Measurements from ENCODE around the gene FPGS. TPM values are rescaled to one million over a fixed set of nuclear protein-coding genes. Genes with fewer than 3 reads are reported as not detected.

The FPGS gene
- total RNA-seq, 2 experiments from 2014 or later: 66.7 to 78.1 TPM

DNA sequence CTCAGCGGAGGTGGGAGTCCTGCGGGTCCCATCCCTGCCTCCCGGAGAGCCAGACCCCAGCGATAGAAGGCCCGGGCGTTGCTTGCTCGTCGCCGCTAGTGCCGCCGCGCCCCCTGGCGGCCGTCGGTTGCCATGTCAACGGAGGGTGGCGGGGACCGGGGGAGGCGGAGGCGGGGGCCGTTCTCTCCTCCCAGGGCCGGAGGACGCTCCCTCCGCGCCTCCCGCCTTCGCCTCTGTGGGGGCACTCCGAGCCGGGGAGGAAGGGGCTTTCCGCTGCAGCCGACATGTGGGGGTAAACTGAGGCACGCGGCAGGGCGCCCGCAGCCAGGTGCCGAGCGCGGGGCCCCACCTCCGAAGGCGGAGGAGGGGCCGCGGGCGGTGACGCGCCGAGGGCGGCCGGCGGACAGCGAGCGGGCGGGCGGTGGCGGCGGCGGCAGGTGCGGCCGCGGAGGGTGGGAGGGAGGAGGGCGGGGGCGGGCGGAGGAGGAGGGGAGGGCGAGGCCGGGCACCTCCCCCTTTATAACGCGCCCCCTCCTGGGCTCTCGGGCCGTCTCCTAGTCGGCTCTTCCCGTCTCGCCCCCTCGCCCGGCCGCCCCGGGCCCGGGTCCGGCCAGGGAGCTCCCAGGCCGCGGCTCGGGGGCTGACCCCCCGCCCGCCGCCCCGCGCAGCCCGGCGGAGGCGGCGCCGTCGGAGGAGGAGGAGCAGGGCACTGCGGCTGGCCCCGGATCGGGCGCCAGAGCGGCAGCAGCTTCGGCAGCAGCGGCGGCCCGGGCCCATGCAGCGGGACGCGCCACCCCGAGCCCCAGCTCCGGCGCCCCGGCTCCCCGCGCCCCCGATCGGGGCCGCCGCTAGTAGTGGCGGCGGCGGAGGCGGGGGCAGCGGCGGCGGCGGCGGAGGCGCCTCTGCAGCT, 17.4 kb upstream of the FPGS start:
- H3K36me3 Mint-ChIP-seq (ENCODE audit: low read depth): peaks cover 34% of the 10 kb centered on the region
- CTCF ChIA-PET: interaction anchor here (0.6 to 5.6 kb wide), 22 partner anchors 9 to 933 kb away, joined by 3 to 31 read pairs (median 4); partner anchors contain the start of genes EEIG1 and TOR2A
- H3K27me3 Mint-ChIP-seq: no peaks in the 10 kb centered on the region
- peak overlapping the region; percentile 96 for H3K27ac Mint-ChIP-seq
- no peaks in the 10 kb centered on the region for H3K9me3 Mint-ChIP-seq
- peaks cover 72% of the 10 kb centered on the region for H3K4me1 Mint-ChIP-seq
- peak; percentile 90 for DNase-seq
- POLR2A ChIA-PET: interaction anchor here (0.7 kb wide), 1 partner anchor 50 kb away, joined by 3 read pairs; the partner anchor contains the start of gene TOR2A
- peak overlapping the region; percentile 96 for H3K4me3 Mint-ChIP-seq

DNA sequence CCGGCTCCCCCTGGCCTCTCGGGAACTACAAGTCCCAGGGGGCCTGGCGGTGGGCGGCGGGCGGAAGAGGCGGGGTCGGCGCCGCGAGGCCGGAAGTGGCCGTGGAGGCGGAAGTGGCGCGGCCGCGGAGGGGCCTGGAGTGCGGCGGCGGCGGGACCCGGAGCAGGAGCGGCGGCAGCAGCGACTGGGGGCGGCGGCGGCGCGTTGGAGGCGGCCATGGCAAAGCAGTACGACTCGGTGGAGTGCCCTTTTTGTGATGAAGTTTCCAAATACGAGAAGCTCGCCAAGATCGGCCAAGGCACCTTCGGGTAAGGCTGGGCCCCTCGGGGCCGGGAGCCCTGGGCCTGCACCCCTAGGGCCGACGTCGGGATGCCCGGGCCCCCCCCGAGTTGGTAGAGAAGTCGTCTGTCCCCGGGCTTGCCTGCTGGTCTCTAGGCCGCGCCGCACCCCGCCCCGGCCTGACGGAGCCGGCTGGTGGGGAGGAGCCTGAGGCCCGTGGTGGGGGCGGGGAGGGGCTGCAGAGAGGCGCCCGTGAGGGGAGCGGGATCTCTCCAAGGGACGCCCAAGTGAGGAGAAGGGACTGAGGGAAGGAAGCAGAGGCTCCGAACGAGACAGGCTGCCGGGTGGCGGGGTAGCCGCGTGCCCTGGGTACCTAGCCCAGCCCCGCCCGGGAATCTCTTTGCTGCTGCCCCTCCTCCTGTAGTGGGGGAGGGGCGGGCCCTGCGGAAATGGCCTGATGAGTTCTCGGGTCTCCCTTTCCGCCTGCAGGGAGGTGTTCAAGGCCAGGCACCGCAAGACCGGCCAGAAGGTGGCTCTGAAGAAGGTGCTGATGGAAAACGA, 16.5 kb upstream of the FPGS start, which contains the start of gene CDK9:
TSS of gene CDK9 (plus strand) at position 102 of the 840 bp plus-strand sequence. CDS start at position 217, 115 bp downstream.
- Mint-ChIP-seq H3K36me3 (ENCODE audit: low read depth) (peaks cover 39% of the 10 kb centered on the region), H3K9me3 (no peaks in the 10 kb centered on the region), H3K27ac (peak within 1 kb of the TSS; percentile 96), H3K27me3 (no peaks in the 10 kb centered on the region), H3K4me3 (peak within 1 kb of the TSS; percentile 96), H3K4me1 (peaks cover 71% of the 10 kb centered on the region)
- ChIA-PET POLR2A (no interaction called here), CTCF (interaction anchor here (0.6 to 5.6 kb wide), 12 partner anchors 10 to 144 kb away, joined by 3 to 31 read pairs (median 4); partner anchors contain the start of gene TOR2A)
- peak; percentile 91 for DNase-seq

- ChIA-PET POLR2A (no interaction called here), CTCF (interaction anchor here (1.4 to 5.6 kb wide), 2 partner anchors 52 to 83 kb away, joined by 10 to 31 read pairs; partner anchors contain the start of gene TOR2A)
- Mint-ChIP-seq H3K4me3 (peak overlapping the region; percentile 96), H3K36me3 (ENCODE audit: low read depth) (peaks cover 42% of the 10 kb centered on the region), H3K4me1 (peaks cover 65% of the 10 kb centered on the region), H3K27ac (peak overlapping the region; percentile 86), H3K9me3 (no peaks in the 10 kb centered on the region), H3K27me3 (no peaks in the 10 kb centered on the region)
- DNase-seq: no peak
These were observed 15.9 kb upstream of the FPGS start for GRCh38 chr9:127786773-127787104.

GRCh38 chr9:127788337-127789011, 14.2 kb upstream of the FPGS start:
- peaks cover 47% of the 10 kb centered on the region for H3K36me3 Mint-ChIP-seq (ENCODE audit: low read depth)
- ChIA-PET CTCF (interaction anchor here (1.1 to 5.6 kb wide), 5 partner anchors 9 to 133 kb away, joined by 3 to 31 read pairs (median 5); partner anchors contain the start of gene TOR2A), POLR2A (interaction anchor here (0.6 to 0.7 kb wide), 2 partner anchors 19 to 109 kb away, joined by 3 to 8 read pairs; no protein-coding TSS in a partner anchor)
- no peak for DNase-seq
- H3K4me1 Mint-ChIP-seq: peaks cover 49% of the 10 kb centered on the region
- no peaks in the 10 kb centered on the region for H3K9me3 Mint-ChIP-seq
- H3K27ac Mint-ChIP-seq: peak overlapping the region; percentile 36
- H3K4me3 Mint-ChIP-seq: peak overlapping the region; percentile 15
- no peaks in the 10 kb centered on the region for H3K27me3 Mint-ChIP-seq

GRCh38 chr9:127789179-127789578, 13.5 kb upstream of the FPGS start:
- POLR2A ChIA-PET: no interaction called here
- Mint-ChIP-seq H3K4me3 (no peak overlapping the region), H3K27me3 (no peaks in the 10 kb centered on the region), H3K9me3 (no peaks in the 10 kb centered on the region), H3K4me1 (peaks cover 42% of the 10 kb centered on the region), H3K36me3 (ENCODE audit: low read depth) (peaks cover 49% of the 10 kb centered on the region), H3K27ac (no peak overlapping the region)
- CTCF ChIA-PET: interaction anchor here (2.3 to 5.6 kb wide), 2 partner anchors 9 to 55 kb away, joined by 5 to 31 read pairs; partner anchors contain the start of gene TOR2A
- DNase-seq: no peak

- no peak for DNase-seq
- no peak overlapping the region for H3K4me3 Mint-ChIP-seq
- ChIA-PET CTCF (no interaction called here), POLR2A (interaction anchor here (0.7 kb wide), 1 partner anchor 122 kb away, joined by 4 read pairs; no protein-coding TSS in a partner anchor)
- H3K27ac Mint-ChIP-seq: peak overlapping the region; percentile 6
- no peaks in the 10 kb centered on the region for H3K27me3 Mint-ChIP-seq
- peaks cover 49% of the 10 kb centered on the region for H3K36me3 Mint-ChIP-seq (ENCODE audit: low read depth)
- peaks cover 35% of the 10 kb centered on the region for H3K4me1 Mint-ChIP-seq
- no peaks in the 10 kb centered on the region for H3K9me3 Mint-ChIP-seq
These were observed 12.4 kb upstream of the FPGS start for GRCh38 chr9:127790094-127790855.

GRCh38 chr9:127791085-127791484, 11.6 kb upstream of the FPGS start:
- peaks cover 40% of the 10 kb centered on the region for H3K4me1 Mint-ChIP-seq
- H3K36me3 Mint-ChIP-seq (ENCODE audit: low read depth): peaks cover 49% of the 10 kb centered on the region

DNA sequence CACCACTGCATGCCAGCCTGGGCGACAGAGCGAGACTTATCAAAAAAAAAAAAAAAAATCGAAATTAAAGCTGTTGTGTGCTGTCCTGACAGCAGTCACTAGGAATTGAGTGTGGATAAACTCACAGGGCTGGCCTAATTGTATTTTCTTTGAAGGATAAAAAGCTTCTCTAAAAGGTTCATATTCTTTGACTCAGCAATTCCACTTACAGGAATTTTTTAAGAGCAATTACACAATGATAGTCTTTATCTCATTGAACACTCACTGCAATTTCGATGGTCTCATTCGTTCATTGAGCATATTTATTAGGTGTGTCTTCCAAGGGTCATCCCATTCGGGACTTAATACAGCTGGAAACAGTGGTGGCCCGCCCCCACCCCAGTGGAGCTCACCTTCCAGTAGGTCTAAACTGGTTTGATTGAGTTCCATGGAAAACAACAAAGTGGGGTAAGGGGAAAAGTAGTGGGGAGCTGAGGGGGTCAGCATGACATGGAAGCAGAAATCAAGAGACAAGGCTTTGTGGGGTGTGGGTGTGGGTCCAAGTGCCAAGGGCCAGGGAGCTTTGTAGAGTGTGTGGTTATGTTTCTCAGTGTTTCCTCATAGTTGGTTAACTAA, 10.2 kb upstream of the FPGS start:
- POLR2A ChIA-PET: interaction anchor here (1.2 kb wide), 1 partner anchor 9 kb away, joined by 8 read pairs; no protein-coding TSS in a partner anchor
- DNase-seq: no peak
- Mint-ChIP-seq H3K4me3 (no peak overlapping the region), H3K4me1 (peaks cover 45% of the 10 kb centered on the region), H3K27ac (peak overlapping the region; percentile 54), H3K9me3 (no peaks in the 10 kb centered on the region), H3K36me3 (ENCODE audit: low read depth) (peaks cover 42% of the 10 kb centered on the region), H3K27me3 (no peaks in the 10 kb centered on the region)
- CTCF ChIA-PET: interaction anchor here (0.6 to 2.7 kb wide), 10 partner anchors 8 to 297 kb away, joined by 3 to 9 read pairs (median 3); no protein-coding TSS in a partner anchor

More at GRCh38 chr9:127791085-127791484, 11.6 kb upstream of the FPGS start:
- Mint-ChIP-seq H3K9me3 (no peaks in the 10 kb centered on the region), H3K27ac (no peak overlapping the region), H3K27me3 (no peaks in the 10 kb centered on the region), H3K4me3 (no peak overlapping the region)
- CTCF ChIA-PET: interaction anchor here (2.7 kb wide), 1 partner anchor 78 kb away, joined by 9 read pairs; no protein-coding TSS in a partner anchor
- DNase-seq: no peak
- POLR2A ChIA-PET: interaction anchor here (0.7 kb wide), 1 partner anchor 122 kb away, joined by 4 read pairs; no protein-coding TSS in a partner anchor

GRCh38 chr9:127793093-127793708, 9.5 kb upstream of the FPGS start:
- Mint-ChIP-seq H3K27me3 (no peaks in the 10 kb centered on the region), H3K9me3 (no peaks in the 10 kb centered on the region), H3K36me3 (ENCODE audit: low read depth) (peaks cover 37% of the 10 kb centered on the region), H3K4me1 (peaks cover 44% of the 10 kb centered on the region), H3K27ac (no peak overlapping the region), H3K4me3 (no peak overlapping the region)
- POLR2A ChIA-PET: interaction anchor here (1.2 kb wide), 1 partner anchor 9 kb away, joined by 8 read pairs; no protein-coding TSS in a partner anchor
- DNase-seq: no peak
- CTCF ChIA-PET: interaction anchor here (0.6 to 2.7 kb wide), 6 partner anchors 8 to 76 kb away, joined by 3 to 9 read pairs (median 4); no protein-coding TSS in a partner anchor

DNA sequence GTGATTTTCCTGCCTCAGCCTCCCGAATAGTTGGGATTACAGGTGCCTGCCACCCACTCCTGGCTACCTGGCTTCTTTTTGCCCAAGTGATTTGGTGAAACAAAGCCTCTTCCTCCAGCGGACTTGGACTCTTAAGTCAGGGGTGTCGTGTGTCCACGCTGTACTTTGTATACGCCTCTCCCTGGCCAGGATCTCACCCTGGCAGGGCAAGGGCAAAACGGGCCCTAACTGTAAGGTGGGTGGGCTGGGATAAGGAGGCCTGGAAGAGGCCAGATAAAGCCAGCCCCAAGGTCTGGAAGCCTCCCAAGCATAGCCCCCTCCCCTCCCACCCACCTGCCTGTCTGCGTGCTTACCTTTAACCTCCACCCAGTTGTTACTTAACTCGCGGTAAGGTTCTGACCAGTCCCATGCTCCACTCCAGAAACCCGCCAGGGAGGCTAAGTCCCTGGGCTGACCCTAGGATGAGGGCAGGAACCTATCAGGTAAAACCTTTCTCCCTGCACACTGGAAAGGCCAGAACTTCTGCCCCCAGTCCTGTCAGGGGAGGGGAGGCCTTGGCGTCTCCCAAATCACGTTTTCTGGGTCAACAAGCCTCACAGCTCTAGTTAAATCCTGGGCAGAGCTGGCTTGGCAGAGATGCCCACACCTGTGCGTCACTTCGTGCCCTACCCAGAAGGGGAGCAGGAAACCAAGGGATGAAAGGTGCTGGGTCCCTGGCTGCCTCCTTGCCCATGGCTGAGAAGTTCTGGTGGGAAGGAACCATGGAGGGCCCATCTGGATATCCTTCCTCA, 8.5 kb upstream of the FPGS start:
- Mint-ChIP-seq H3K36me3 (ENCODE audit: low read depth) (peaks cover 29% of the 10 kb centered on the region), H3K27me3 (no peaks in the 10 kb centered on the region), H3K9me3 (no peaks in the 10 kb centered on the region), H3K27ac (no peak overlapping the region), H3K4me3 (no peak overlapping the region), H3K4me1 (peaks cover 36% of the 10 kb centered on the region)
- no peak for DNase-seq
- CTCF ChIA-PET: interaction anchor here (2.7 kb wide), 1 partner anchor 75 kb away, joined by 9 read pairs; no protein-coding TSS in a partner anchor
- POLR2A ChIA-PET: no interaction called here
